ENCODE results near the gene SERPIND1.

- TF ChIP-seq POLR2A (IDR thresholded peaks at IDR 0.05; ENCODE audit: low read length) (no peak), GATA1 (IDR thresholded peaks at IDR 0.05; ENCODE audit: low read depth, low read length) (no peak)
Observed at GRCh38 chr22:20751185-20751851, 22.6 kb upstream of the SERPIND1 start.
